Measurements from ENCODE around the gene STARD9. TPM values are rescaled to one million over a fixed set of nuclear protein-coding genes. Genes with fewer than 3 reads are reported as not detected.

STARD9 gene
- polyA plus RNA-seq, 1 of the 3 experiments (the other 2 are of a cell fraction): 2.1 TPM

- no peak for TF ChIP-seq EP300 (IDR thresholded peaks at IDR 0.05; ENCODE audit: borderline replicate concordance in 1 of 2, low read depth in 1 of 2, low read length in 1 of 2)
- no peak for TF ChIP-seq SMC3 (IDR thresholded peaks at IDR 0.05; ENCODE audit: low read depth, low read length)
- no peak for TF ChIP-seq JUND (IDR thresholded peaks at IDR 0.05)
- TF ChIP-seq PBX3 (IDR thresholded peaks at IDR 0.05): no peak
- TF ChIP-seq USF1 (IDR thresholded peaks at IDR 0.05; ENCODE audit: borderline replicate concordance, low read depth): no peak
Measured at GRCh38 chr15:42675021-42675420, 99.6 kb downstream of the STARD9 start (continued).

DNA sequence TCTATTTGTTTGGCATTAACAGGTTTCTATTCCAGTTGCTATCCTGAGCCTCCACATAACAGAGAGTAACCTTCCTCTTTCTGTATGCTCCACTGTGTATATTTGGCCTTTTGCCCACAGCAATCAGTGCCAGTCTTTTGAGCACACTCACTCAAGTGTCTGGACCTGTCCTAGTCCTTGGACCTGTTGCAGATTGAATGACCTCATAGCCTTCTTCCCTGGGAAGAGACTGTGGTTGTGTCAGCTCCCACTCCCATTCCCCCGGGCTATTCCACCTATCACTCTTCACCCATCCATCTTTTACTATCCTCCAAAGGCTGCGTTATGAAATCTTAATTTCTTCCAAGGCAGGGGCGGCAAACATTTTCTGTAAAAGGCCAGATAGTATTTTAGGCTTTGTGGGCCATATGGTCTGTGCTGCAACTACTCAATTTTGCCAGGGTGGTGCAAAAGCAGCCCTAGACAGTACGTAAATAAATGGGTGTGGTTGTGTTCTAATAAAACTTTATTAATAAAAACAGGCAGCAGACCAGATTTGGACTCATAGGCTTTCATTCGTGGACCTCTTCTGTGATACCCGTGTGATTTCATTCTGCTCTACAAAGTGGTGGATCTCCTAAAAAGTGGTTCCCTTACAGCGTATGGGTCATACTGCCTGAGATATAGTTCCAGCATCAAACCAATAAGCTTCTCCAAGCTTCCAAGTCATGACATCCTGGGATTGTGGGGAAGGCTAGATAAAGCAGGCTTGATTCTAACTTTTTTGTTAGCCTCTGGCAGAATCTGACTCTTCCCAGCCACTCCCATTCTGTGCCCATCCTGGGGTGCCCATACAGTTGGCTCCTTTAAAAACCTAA is 104.1 kb downstream of the STARD9 start:
- H3K9me2 ChIP-seq: no peaks in the 10 kb centered on the region
- CTCF ChIA-PET: interaction anchor here (1.1 to 2.0 kb wide), 3 partner anchors 9 to 247 kb away, joined by 3 to 8 read pairs (median 4); no protein-coding TSS in a partner anchor

More for the DNA sequence above, 104.1 kb downstream of the STARD9 start:
- Histone ChIP-seq H3K4me3 (ENCODE audit: low read depth in 2 of 2, low read length in 1 of 2) (no peak overlapping the region), H3K27ac (ENCODE audit: low read depth in 2 of 2, low read length in 1 of 2) (no peak overlapping the region), H3K79me2 (ENCODE audit: insufficient read depth) (no peaks in the 10 kb centered on the region), H3F3A (replicated peaks; ENCODE audit: insufficient read depth) (no peaks in the 10 kb centered on the region), H3K9me3 (no peaks in the 10 kb centered on the region), H2AFZ (ENCODE audit: low read depth) (no peak overlapping the region), H3K9ac (no peak overlapping the region), H3K4me2 (no peak overlapping the region), H3K36me3 (replicated peaks in 1 of 2; ENCODE audit: control insufficient read depth in 1 of 2, insufficient read depth in 2 of 2, low read length in 1 of 2) (peaks cover 19 to 79% of the 10 kb centered on the region in 2 experiments), H3K4me1 (ENCODE audit: control insufficient read depth in 1 of 2, insufficient read depth in 2 of 2, low read depth in 1 of 2, low read length in 1 of 2) (no peaks in the 10 kb centered on the region; a peak in 1 of 4 replicates), H3K27me3 (ENCODE audit: insufficient read depth) (no peaks in the 10 kb centered on the region), H4K20me1 (ENCODE audit: insufficient read depth) (no peaks in the 10 kb centered on the region)
- no peak for DNase-seq
- POLR2A ChIA-PET: no interaction called here
- TF ChIP-seq TAF1 (IDR thresholded peaks at IDR 0.05; ENCODE audit: borderline replicate concordance, low read depth, low read length) (no peak), REST (IDR thresholded peaks at IDR 0.05; ENCODE audit: low read depth, low read length) (no peak), ELF1 (IDR thresholded peaks at IDR 0.05) (no peak)
- WGBS (ENCODE audit: low lambda C conversion rate): 98% methylated on average over 6 of the region's 7 CpGs
